Islet of Langerhans (tissue), 1 donor: ENCODE data around the gene TTC28.

Experiments
- FAIRE-seq: peaks from one replicate; lab custom pipeline; 2011; peaks lifted over from hg19 to GRCh38; lab: Jason Lieb, UNC

Gene TTC28

DNA sequence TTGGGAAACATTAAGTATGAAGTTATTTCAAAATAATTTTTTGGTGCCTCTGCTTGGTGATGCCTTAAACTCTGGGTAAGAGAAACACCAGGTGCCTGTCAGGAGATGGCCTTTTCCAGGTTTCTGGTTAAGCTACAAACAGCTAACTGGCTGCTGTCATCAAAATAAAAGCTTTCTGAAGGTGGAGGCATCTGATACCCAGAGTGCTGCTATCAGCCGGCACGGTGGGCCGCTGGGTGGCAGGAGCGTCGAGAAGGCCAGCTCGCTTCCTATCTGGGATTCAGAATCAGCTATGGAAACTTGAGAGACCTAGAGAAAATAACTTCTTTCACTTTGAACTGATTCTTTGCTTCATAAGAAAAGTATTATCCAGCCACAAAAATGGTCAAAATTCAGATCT is 679.8 kb downstream of the TTC28 start:
- no peak for FAIRE-seq

DNA sequence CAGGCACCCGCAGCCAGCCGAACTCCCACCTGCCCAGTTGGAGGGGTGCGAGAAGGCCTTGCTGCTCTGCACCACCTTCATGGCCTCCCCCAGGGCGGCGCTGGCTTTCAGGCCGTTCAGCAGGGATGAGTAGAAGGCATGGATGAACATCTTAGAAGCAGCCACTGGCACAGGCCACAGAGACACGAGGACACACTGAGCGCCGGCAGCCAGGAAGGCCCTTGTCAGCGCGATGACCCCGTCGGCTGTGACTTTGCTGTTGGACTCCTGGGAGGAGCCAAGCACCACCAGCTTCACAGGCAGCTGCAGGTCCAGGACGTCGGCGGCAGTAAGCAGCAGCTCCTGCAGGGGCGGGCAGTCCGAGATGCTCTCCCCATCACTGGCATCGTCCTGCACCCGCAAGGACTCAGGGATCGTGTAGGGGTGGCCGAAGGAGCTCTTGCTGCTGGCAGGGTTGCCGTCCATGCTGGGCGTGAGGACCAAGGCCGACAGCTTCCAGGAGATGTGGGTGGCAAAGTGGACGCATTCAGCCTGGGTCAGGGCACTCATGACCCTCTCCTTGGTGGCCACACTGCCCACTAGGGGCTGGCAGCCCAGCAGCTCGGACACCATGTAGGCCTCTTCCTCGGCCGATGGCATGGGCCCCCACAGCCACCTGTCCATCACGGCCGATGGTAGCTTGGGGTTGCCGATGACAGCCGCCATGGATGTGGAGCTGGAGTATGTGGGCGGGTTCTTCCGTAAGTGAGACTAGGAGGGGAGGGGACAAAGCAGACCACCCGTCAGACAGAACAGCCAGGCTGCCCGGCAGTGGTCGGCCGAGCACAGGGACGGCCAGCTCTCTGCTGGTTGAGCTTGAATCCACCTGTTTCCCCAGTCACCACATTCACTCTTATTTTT is 680.9 kb downstream of the TTC28 start:
- FAIRE-seq = no peak

DNA sequence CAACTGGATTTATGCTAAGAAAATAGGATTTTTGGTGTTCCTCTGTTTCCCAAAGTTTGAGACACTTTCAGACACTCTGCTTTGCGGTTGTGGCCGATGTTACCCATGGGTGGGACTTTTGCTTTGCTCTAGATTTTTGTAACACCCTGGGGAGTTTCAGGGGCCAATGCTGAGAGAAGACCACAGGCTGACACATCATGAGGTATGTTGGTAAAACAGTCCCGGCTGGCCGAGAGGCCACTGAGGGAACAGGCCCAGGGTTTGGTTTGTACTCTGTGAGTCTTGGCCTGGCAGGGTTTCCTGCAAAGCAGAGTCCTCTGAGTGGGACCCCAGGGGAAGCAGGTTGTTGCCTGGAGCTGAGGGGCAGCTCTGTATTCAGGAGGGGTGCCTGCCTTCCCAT is 682.1 kb downstream of the TTC28 start:
- no peak for FAIRE-seq

DNA sequence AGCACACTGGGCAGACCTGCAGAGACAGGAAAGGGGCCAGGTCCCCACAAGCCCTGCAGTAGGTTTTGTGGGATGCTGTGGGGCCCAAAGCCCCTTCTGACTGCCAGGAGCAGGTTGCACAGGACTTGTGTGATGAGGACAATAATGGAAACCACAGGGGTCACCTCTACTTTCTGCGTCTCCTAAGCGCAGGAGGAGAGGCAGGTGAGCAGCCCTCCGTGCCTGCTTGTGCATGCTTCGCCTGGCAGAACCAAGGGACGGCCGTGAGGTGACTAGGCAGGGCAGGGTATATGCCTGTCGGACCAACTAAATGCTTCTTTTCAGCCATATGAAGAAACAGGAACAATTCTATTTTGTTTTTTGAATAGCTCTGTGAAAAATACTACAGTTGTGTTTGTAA is 682.7 kb downstream of the TTC28 start:
- no peak for FAIRE-seq

DNA sequence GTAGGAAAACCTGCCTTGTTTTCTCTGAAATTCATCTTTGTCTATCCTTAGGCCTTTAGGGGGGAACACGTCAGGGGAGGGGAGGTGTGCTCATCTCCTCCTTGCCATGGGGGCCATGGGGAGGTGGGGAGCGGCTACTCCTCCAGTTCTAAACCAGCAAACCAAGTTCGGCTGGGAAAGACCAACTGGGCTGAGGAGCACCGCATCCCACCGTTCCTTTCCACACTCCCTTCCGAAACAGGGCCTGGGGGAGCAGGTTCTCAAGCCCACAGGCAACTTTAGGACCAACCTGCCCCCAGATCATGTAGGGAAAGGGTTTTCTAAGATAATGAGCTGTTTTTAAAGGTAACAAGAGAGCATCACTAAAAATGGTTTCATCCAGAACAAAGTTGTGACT is 683.1 kb downstream of the TTC28 start:
- no peak for FAIRE-seq

DNA sequence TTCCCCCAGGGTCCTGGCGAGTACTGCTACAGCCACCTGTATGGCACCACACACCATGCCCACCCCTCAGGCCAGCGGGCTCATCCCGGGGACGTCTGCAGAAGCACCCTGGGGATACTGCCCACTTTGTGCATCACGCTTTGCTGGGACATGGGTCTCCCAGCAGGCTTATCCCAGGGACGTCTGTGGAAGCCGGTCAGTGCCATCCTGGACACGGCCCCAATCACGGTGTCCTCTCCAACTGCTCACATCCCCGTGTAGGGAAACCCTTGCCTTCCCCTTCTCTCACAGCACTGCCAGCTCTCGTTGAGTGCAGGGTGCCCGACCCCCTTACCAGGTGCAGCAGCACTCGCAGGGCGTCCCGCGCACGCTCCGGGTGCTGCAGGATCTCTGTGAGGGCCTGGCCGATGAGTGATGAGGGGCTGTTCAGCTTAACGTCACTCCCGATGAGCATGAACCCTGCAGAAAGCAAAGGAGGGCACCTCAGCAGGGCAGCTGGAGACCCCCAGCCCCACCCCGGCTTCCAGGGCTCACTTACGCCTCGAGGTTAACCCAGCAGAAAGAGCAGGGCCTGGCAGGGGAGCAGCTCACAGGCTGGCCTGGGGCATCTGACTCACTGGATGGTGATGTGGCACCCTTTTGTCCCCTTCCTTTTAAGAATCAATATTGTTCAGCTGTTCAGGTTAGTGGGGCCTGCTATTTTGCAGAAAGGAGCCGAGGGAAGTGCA is 683.7 kb downstream of the TTC28 start:
- no peak for FAIRE-seq

DNA sequence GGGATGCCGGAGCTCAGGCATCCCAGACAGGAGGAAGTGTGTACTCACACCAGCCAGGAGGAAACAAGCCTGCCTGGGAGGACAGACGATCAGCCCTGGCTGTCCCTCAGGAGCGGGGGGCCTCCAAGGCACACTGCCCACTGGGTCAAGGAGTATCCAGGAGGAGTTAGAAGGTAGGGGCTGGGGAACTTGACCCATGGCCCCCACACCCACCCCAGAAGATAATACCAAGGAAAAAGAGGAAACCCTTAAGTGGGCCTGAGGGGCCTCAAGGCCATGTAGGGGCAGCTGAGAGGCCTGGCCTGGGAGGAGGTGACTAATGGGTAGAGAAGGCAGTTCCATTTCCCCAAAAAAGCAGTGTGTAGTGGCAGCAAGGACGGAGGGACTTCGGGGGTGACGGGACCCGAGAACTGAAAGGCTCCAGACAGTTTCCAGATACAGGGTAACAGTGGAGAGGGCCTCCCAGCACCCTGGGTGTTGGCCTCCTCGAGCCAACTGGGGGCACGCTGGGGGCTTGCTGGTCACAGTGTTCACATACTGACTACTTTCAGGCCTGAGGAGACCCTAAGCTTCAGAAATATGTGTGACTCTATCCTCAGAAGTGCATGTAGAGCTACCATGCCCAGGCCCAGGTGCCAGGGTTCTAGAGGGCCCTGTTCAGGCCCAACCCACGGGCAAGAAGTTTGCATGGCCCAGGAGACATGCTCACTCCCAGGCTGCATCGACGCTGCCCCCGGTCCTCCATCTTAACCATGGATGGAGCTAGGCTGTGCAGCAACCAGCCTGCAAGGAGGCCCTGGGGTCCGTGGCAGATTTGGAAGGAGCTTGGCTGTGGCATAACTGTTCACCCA is 684.9 kb downstream of the TTC28 start:
- FAIRE-seq = no peak

DNA sequence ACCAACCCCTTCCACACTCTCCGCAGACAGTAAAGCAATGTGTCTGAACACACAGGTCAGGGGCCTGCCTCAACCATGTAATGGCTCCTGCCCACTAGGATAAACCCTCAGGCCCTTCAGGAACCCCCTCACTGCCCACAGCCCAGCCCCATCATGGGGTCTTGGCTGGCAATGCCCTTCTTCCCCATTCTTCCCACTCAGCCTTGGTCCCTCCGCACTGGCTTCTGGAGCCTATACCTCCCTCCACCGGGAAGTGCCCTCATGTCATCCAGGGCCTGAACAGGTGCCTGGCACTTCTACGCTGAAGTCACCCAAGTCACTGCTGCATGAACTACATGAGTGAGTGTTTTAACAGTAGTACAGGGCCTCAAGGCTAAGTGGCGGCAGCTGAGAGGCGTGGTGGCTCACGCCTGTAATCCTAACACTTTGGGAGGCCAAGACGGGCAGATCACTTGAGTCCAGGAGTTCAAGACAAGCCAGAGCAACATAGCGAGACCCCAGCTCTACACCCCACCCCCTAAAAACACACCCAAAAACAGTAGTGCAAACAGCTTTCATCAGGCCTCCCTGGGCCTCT is 685.8 kb downstream of the TTC28 start:
- FAIRE-seq = no peak

DNA sequence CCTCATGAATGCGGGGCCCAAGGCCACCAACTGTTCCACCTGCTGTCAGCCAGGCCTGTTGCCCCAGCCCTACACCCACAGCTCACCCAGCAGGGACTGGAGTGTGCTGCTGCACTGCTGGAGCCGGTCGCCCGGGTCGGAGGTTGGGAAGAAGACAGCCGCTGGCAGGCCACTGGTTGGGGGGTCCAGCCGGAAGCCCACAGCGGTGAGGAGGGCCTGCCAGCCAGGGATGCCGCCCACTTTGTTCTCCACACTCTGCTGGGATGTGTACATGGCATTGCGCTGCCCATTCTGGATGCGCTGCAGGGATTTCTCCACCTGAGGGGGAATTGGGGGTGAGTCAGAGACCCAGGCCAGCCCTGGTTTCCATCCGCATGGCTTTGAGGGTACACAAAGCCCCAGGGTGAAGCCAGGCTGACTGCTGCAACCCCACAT is 686.4 kb downstream of the TTC28 start:
- no peak for FAIRE-seq

DNA sequence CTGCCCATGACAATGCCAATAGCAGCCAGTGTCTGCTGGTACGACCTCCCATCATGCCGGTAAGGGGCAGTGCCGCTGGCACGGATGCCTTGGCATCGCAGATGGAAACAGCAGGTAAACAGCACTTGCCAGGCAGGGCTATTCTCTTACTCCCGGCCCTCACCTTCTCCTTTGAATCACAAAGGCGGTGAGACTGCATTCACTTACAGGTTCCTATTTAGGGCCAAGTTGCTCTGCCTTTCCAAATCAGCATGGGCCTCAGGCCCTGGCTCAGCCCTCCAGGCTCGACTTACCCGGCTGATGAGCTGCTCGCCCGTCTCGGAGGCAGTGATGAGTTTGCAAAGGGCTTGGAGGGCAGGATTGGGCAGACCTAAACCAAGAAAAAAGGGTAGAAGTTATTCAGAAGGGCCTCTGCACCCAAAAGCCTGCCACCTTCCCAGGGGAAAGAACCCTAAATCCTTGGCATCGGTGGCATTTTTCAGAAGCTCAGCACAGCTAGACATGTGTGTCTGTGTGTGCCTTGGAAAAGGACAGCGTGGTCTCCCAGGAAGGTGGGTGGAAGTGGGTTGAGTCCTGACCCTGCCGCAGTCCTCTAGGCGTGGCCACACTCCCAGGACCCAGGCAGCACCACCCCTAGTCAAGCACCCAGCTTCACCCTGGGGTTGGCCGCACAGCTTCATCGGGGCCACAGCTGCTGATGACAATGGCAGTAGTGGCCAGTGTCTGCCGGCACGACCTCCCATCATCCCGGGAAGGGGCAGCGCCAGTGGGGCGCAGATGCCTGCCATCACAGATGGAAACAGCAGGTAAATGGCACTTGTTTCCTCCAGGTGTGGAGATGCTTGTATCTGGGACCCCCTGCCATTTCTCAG is 687.1 kb downstream of the TTC28 start:
- no peak for FAIRE-seq

DNA sequence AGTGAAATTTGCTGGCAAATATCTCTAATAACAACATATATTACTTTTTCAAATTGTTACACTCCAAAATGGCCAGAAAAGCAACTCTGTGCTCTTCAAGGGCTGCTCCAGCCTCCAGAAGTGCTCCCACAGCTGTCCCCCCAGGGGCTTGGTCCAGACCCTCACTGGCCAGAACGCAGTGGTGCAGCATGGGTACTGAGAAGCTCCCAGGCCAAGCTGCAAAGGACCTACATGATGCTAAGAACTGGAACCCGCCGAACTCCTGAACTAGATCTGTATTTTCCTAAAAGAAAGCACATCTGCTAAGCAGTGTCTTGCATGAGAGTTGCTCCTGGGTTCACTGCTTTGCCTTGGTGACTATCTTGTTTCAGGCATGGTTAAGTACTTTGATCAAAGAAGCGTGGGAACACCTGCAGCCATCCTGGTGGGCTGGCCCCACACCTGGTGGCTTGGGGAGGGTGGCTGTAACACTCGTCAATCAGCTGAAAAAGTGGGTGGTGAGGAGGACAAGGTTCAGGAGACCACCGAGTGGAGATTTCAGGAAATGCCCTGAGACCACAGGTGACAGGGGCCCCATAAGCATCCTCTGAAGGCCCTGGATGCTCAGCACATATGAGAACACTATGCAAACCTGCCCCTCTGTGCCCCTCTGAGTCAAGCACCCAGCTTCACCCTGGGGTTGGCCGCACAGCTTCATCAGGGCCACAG is 687.9 kb downstream of the TTC28 start:
- FAIRE-seq = no peak

DNA sequence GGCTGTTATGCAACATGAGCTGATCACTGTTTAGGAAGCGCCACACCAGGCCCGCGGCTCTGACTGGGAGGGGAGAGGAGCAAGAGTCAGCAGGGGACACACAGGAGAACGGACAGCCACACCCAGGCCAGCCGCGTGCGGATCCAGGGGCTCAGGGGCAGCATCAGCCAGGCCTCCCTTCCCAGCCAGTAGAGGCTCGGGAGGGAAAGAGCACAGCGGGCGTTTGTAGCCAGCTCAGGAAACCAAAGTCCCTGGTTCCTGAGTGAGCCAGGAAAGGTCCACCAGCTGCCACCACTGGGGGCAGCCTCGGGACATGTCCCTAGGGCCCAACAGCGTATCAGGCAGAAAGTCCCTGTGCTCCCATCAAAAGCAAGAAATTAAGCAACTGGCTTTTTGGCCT is 688.8 kb downstream of the TTC28 start:
- FAIRE-seq = no peak

DNA sequence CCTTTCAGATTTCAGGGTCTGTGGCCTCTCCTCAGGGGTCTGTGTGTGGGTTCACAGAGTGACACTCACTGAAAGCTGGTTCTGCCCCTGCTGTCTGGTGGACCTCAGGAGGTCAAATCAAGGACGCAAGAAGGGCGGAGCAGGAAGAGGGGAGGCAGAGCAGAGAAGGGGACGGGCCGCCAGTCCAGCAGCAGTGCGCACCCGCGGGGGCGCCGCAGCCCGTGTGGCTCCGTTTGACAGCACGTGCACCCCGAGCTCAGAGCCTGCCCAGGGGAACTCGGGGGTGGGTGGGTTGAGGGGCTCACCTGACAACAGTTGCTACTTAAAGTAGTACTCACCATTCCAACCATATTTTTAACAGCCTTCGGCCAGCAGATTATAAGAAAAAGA is 689.2 kb downstream of the TTC28 start:
- FAIRE-seq = no peak

DNA sequence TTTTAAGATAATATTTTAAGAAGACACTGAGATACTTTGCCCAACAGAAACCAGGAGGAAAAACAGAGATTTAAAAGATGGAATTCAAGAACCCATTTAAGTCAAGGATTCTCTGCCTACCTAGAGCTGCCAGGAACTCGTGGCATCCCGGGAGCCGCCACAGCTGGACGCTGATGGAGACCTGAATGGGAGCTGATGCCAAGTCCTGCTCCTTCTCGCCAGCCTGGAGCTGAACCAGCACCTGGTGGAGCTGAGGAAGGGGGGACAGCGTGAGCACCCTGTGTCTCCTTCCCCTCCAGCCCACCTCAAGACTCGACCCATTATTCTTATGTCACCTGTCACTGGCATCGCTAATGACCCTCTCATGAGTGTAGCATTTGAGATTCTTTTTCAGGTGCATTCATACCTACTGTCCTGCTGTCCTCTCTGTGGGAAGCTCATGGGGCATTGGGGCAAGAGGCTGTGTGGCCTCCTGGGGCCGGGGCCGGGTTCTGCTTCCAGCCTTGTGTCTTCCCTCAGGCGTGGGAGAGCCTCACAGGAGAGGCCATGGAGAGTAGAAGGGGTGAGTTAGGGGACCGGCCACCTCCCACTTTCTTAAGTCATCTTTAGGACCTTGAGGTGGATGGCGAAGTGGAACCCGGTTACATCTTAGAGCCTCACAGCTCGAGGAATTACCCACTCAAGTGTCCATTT is 689.7 kb downstream of the TTC28 start:
- FAIRE-seq = no peak

DNA sequence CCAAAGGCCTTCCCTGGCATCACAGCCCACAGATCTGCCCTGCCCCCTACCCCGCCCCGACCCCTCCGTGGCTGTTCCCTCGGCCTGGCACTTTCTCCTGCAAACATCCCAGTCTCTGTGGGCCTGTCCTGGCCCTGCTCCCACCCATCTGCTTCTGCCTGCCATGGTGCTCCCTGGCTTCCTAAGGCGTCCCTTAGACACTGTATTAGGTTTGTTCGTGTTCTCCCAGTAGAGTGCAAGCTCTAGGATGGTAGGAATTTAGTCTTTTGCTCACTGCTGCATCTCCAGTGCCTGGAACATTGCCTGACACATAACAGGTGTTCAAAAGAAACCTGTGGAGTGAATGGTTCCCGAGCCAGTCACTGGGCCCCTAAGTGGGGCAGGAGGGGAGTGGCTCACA is 690.9 kb downstream of the TTC28 start:
- no peak for FAIRE-seq

DNA sequence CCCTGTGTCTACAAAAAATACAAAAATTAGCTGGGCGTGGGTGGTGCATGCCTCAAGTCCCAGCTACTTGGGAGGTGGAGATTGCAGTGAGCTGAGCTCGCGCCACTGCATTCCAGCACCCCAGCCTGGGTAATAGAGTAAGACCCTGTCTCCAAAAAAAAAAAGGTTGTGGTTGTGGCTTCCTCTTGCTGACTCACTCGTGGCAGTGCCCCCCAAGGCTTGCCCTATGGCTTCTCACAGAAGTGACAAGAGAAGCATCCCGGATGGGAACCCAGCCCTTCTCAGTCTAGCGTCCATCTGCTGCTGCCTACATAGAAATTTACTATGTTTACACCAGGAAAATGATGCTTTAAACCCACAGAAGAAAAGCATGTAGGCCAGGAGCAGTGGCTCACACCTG is 692.1 kb downstream of the TTC28 start:
- FAIRE-seq = no peak

DNA sequence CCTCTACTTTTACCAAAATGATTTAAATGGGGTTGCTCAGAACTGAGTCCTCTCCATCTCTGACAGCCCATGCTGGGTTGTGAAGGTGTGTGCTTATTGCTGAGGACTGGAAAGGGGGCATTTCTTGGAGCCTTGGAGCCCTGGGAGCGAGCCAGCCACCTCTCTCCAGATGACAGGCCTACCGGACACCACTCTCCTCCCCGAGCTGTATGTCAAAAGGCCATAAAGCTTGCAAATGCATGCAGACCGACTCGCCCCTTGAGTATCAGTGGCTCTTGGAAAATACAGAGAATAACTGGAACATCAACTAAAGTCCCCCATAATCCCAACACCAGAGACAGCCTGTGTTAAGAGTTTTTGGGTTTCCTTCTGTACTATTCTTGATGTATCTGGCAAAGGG is 692.7 kb downstream of the TTC28 start:
- FAIRE-seq = no peak

DNA sequence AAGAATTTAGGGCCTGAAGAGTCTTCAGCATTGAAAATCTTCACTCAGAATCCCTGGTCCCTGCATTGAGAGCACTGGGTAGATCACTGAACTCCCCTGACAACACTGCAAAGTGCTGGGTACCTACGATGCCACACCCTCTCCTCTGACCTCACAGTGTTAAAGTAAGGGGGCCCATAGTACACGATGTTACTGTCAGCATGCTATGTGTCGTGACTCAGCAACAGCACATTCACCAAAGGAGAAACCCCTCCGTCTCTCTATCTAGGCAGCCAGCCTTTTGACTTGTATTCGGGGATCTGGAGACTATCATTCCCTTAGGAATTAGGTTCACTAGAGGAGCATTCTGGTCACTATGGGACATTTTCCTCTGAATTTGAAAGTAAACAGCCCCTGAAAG is 693.2 kb downstream of the TTC28 start:
- no peak for FAIRE-seq

DNA sequence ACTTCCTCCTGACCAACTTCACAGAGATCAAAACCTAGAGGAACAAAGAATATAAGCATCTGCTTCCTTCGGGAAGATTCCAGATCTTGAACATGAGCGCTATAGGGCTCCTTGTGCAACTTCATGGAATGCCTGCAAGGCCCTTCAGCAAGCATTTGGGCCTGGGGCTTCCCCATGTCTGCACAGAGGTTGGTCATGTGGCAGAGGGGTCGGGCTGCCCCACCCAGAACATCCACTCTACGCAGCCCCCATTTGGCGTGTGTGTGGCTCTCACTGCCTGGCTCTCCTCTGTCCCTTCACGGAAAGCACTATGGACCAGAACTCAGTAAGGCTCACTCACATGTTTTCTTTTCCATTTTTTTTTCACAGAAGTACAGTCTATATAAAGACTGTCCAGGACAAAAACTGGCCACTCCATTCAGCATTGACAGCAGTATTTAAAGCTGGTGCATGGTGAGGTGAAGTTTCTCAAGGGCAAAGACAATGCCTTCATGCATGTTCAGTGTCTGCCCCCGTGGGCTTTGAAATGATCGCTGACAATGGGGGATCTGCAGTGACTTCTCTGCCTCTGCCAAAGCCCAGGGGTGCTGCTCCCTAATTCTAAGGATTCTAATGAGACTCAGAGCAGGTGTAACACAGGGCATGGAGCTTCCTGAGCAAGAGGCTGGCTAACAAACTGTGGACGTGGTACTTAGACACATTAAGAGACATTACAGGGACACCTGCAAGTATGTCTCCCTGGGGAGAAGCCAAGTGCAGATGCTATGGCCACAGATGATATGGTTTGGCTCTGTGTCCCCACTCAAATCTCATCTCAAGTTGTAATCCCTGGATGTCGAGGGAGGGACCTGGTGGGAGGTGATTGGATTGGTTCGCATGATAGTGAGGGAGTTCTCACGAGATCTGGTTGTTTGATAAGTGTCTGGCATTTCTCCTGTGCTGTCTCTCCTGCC is 694.0 kb downstream of the TTC28 start:
- FAIRE-seq = no peak
